NK-92 (cell line): ENCODE results near the gene IGFBP3.

Experiments
- DNase-seq: peaks from one replicate; lab custom pipeline; 2025; ENCODE audit not compliant: unreplicated experiment; lab: John Stamatoyannopoulos, UW

Gene IGFBP3

DNA sequence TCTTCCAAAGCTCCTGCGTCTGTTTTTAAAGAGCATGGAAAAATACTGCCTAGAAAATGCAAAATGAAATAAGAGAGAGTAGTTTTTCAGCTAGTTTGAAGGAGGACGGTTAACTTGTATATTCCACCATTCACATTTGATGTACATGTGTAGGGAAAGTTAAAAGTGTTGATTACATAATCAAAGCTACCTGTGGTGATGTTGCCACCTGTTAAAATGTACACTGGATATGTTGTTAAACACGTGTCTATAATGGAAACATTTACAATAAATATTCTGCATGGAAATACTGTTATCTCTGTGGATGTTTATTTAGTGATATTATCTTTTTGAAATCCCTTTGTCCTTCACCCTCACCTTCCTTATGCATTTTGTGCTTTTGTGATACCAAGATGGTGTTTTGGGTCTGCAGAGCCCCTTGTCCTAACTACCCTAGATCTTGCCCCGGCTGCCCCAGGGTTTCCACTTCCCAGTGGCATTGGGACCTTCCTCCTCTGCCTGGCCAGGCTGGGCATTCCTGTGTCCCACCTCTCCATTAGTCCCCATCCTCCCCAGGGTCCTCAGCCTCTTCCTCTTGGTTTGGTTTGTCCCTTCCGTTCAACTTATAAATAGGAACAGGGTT lies 27.6 kb downstream of the IGFBP3 start:
- DNase-seq: no peak

DNA sequence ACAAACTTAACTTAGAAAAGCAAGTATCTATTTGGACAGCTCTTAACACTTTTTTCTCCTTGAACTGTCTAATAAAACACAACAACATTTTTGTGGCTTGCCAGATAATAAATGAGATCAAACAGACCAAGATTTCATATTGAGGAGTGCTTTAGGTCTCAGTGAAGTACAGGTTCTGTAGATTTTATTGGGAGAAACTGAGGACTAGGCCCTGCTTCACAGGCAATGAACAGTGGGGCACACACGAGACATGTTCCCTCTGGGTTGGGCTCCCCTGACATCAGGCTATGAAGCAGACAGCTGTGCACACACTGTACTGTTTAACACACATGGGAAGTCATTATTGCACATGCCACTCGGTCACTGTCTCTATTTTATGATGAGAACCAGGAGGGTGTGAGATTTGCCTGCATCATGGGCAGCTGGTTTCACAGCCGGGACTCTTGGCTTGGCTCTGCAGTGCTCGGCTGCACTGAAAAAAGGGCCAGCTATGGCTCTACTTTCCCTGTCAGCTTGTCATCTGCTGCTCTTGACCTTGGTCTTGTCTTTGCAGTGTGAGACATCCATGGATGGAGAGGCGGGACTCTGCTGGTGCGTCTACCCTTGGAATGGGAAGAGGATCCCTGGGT lies 28.6 kb downstream of the IGFBP3 start:
- DNase-seq: no peak

GRCh38 chr7:45891462-45892402 lies 29.3 kb downstream of the IGFBP3 start:
- no peak for DNase-seq

DNA sequence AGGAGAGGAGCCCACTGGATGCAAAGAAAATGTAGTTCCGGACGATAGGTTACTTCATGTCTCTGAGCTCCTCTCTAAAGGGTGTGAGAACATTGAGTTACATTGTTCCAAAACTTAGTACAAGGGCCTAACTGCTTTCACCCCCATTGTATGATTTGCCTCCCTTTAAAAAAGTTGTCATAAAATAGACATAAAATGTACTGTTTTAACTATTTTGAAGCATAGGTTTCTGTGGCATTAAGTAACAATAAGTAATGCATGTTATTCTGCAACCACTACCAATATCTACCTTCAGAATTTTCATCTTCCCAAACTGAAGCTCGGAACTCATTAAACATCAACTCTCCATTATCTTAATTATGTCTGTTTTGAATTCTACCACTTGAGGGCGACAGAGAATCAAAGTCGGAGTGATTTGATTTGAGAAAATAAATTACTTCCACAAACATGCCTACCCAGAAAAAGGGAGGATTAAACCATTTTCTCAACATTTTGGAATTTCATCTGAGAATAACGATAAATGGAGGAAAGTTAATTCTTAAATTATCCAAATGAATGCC lies 30.1 kb downstream of the IGFBP3 start:
- no peak for DNase-seq

GRCh38 chr7:45890125-45890901 lies 30.8 kb downstream of the IGFBP3 start:
- no peak for DNase-seq

DNA sequence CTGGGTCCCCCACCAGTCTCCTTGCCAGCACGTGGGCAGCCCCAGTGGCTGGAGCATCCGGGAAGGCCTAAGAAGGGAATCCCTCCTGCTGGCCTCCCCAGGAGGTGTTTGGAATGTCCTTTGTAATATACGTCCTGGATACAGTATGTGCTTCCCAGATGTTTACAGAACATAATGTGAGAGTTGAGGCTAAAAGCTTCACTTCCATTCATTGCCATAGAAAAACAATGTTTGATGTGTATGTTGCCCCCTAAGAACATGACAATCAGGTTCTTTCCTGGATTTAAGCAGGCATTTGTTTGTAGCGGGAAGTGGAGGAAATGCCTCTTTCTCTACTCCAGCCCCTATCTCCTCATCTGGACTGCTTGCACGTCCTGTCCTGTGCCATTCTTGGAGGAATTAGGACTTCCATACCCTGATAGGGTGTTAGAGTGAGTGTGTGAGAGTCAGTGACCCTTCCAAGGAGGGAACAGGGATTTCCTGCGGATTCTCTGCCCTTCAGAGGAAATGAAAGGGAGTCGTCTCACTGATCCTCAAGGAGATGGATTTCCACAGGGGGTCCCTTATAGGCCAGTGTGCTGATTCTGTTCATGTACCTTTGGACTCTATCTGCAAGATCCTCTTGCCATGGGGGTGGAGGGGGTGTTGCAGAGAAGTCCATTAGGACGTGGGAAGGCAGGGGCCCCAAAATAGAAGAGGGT lies 31.6 kb downstream of the IGFBP3 start:
- no peak for DNase-seq

GRCh38 chr7:45888993-45889366 lies 32.1 kb downstream of the IGFBP3 start:
- DNase-seq: no peak

DNA sequence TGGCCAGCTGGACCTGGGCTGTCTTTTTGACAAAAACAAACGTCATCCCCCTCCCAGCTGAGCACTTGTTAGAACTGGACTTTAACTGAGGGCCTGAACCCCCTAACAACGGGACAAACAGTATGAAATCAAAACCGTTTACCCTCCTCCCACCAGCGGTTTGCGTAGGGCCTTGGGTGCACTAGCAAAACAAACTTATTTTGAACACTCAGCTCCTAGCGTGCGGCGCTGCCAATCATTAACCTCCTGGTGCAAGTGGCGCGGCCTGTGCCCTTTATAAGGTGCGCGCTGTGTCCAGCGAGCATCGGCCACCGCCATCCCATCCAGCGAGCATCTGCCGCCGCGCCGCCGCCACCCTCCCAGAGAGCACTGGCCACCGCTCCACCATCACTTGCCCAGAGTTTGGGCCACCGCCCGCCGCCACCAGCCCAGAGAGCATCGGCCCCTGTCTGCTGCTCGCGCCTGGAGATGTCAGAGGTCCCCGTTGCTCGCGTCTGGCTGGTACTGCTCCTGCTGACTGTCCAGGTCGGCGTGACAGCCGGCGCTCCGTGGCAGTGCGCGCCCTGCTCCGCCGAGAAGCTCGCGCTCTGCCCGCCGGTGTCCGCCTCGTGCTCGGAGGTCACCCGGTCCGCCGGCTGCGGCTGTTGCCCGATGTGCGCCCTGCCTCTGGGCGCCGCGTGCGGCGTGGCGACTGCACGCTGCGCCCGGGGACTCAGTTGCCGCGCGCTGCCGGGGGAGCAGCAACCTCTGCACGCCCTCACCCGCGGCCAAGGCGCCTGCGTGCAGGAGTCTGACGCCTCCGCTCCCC lies 32.7 kb downstream of the IGFBP3 start, which contains the start of gene IGFBP1:
Gene IGFBP1 (plus strand): TSS at position 304 of the 808 bp plus-strand sequence. CDS start 165 bp downstream, at position 469.
- DNase-seq: no peak

DNA sequence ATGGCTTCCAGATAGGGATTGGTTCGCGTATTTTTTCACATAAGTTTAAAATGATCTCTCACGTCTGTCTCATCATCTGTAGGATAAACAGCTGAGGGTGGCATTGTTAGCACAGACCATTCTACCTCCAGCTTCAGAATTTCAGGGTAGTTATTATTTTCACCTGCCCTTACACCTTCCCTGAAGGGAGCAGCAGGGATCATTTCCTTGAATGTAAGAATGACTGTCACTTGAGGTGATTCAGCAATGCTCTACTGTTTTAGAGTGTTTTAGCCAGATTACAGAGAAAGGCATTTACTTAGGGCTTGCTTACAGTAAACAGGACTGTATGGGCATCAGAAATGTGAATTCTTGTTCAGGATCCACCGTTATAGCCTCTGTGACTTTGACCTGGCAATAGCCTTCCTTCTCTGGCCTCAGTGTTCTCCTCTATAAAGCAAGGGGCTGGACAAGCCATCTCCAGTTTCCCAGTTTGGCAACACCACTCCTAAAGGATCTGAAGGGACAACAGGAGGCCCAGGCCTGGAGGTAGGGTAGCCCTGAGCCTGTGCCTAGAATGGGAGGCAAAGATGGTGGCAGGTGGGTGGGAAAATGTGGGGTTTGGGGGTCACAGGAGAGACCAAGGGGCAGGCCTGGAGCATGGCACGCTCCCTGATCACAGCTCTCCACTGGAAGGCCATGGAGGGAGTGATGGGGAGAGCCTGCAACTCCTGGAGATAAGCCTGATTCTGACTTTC lies 34.0 kb downstream of the IGFBP3 start:
- no peak for DNase-seq

- no peak for DNase-seq
Measured at GRCh38 chr7:45885264-45885882, 35.7 kb downstream of the IGFBP3 start.

DNA sequence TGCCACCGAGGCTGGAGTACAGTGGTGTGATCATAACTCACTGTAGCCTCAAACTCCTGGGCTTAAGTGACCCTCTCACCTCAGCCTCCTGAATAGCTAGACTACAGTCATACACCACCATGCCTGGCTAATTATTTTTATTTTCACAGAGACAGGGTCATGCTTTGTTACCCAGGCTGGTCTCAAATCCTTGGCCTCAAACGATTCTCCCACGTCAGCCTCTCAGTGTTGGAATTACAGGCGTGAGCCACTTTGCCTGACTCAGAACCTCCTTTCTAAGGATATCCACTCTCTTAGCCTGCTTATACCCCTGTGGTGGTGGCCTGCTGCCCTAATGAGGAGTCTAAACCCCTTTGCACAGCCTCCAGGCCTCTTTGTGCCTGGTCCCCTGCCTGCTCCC lies 36.9 kb downstream of the IGFBP3 start:
- DNase-seq: no peak

GRCh38 chr7:45882465-45882810 lies 38.6 kb downstream of the IGFBP3 start:
- no peak for DNase-seq

DNA sequence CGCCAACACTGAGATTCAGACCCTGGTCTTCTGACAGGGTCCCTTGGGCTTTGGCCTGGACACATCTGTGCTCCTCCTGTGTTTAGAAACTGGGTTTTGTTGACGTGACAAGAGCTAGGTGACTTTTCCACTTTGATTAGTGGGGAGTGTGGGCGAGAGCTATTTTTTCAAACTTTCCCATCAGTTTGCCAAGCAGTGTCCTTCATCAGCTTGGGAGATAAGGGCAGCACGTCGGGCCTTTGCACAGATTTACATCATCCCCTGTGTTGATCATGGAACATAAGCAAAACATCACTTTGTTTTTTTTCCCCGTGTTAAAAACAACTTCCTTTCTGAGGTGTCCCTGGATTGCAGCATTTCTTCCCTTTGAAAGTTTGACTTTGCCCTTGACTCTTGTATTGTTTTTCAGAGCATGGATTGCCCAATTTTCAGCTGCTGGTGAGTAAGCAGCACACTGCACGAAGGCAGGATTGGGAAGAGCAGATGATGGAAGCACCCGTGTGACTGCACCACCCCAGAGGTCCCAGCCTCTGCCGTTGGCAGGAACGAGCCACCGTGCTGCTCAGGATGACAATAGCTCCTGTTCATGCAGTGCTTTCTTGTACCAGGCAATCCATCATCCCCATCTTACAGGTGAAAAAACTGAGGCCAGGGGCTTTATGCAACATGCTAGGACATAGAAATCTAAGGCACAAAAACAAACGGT lies 39.2 kb downstream of the IGFBP3 start:
- no peak for DNase-seq

- no peak for DNase-seq
Measured at GRCh38 chr7:45881280-45881758, 39.8 kb downstream of the IGFBP3 start.

GRCh38 chr7:45880433-45880860 lies 40.6 kb downstream of the IGFBP3 start:
- DNase-seq: no peak

DNA sequence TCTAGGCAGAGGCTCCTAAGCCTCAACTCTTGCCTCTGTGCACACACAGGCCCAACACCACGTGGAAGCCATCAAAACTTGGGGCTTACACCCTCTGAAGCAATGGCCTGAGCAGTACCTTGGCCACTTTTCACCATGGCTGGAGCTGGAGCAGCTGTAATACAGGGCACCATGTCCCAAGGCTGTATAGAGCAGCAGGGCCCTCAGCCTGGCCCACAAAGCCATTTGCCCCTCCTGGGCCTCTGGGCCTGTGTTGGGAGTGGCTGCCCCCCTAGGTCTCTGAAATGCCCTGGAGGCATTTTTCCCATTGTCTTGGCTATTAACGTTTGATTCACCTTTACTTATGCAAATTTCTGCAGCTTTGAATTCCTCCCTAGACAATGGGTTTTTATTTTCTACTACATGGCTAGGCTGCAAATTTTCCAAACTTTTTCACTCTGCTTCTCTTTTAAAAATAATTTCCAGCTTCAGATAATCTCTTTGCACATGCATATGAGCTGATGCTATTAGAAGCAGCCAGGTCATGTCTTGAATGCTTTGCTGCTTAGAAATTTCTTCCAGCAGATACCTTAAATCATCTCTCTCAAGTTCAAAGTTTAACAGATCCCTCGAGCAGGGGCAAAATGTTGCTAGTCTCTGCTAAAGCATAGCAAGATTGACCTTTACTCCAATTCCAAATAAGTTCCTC lies 42.5 kb downstream of the IGFBP3 start:
- no peak for DNase-seq

DNA sequence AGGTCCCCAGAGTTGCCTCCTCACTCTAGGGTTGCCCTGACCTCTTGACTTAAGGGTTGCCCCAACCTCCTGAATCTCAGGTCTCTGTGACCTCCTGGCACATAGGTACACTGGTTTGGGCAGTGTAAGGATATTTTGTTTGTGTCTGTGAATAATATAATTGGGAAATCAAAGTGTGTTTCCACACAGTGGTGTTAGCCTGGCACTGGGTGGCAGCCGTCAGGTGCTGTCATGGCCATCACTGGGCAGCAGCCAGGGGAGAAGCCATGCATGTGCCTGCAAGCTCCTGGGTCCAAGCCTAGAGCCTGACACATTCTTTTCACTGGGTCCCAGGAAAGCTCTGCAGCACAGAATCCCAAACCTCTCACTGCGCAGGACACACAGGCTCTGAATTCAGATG lies 44.6 kb downstream of the IGFBP3 start:
- DNase-seq: no peak
